NT2/D1 (cell line): ENCODE results near the gene HHIPL1.

Experiments
- SUZ12 ChIP-seq: IDR thresholded peaks from 2 replicates; pipeline ENCODE4 v1.6.1; 2011; ENCODE audit not compliant: insufficient read length, insufficient read depth; ENCODE audit errors: extremely low read depth
- YY1 ChIP-seq: IDR thresholded peaks from 2 replicates; pipeline ENCODE4 v1.6.1; 2011; ENCODE audit not compliant: insufficient read length, insufficient read depth
- ZNF274 ChIP-seq: IDR thresholded peaks from 2 replicates; pipeline ENCODE4 v1.6.1; 2011; ENCODE audit warnings: mild to moderate bottlenecking, low read depth, low read length

- TF ChIP-seq SUZ12: no peak
- TF ChIP-seq ZNF274: no peak
- TF ChIP-seq YY1: no peak
These were observed 77.0 kb downstream of the HHIPL1 start for GRCh38 chr14:99721792-99722516.
